OCI-LY3 (cell line): ENCODE measurements around the gene VAT1L.

ENCODE experiments used
- H2AFZ ChIP-seq: fragments of 200-600, 300-600 bp; shearing (Covaris generic); 2 replicates; pipeline ENCODE4 v1.6.0; 2014; ENCODE audit warnings: antibody characterized with exemption, low read depth, low read length
- H3K27ac ChIP-seq: fragments of 200-600, 300-600 bp; sonication (generic); 2 replicates; pipeline ENCODE4 v1.5.1; 2014; ENCODE audit warnings: mild to moderate bottlenecking, low read length, moderate library complexity, mixed read lengths
- H3K27me3 ChIP-seq: fragments of 200-600, 300-600 bp; sonication (generic); 2 replicates; pipeline ENCODE4 v1.6.1; 2014; ENCODE audit warnings: low read depth, low read length, mixed read lengths
- H3K36me3 ChIP-seq: fragments of 200-600, 300-600 bp; sonication (generic); replicated peaks from 2 replicates; pipeline ENCODE3; 2014; ENCODE audit warnings: low read depth, low read length, mixed read lengths
- H3K4me1 ChIP-seq: fragments of 300-600, 200-600 bp; sonication (generic); 2 replicates; pipeline ENCODE4 v1.6.1; 2014; ENCODE audit warnings: low read length, mixed read lengths
- H3K4me2 ChIP-seq: fragments of 200-600, 300-600 bp; sonication (generic); 2 replicates; pipeline ENCODE4 v1.6.1; 2014; ENCODE audit warnings: low read length, mixed read lengths
- H3K4me3 ChIP-seq: fragments of 300-600, 200-600 bp; sonication (generic); 2 replicates; pipeline ENCODE4 v1.5.1; 2014; ENCODE audit warnings: antibody characterized with exemption, mild to moderate bottlenecking, low read length, moderate library complexity
- H3K79me2 ChIP-seq: fragments of 300-600, 200-600 bp; shearing (Covaris generic); 2 replicates; pipeline ENCODE4 v1.6.1; 2014; ENCODE audit warnings: mild to moderate bottlenecking, low read length, mixed read lengths
- H3K9ac ChIP-seq: fragments of 300-600, 200-600 bp; shearing (Covaris generic); 2 replicates; pipeline ENCODE4 v1.6.0; 2014; ENCODE audit warnings: mild to moderate bottlenecking, low read length, moderate library complexity
- H3K9me3 ChIP-seq: fragments of 200-600, 300-600 bp; shearing (Covaris generic); 2 replicates; pipeline ENCODE4 v1.6.1; 2014; ENCODE audit warnings: low read length, mixed read lengths; ENCODE audit not compliant: insufficient read depth
- H4K20me1 ChIP-seq: fragments of 200-600, 300-600 bp; sonication (generic); 2 replicates; pipeline ENCODE4 v1.6.1; 2016; ENCODE audit warnings: low read length, mixed read lengths; ENCODE audit not compliant: insufficient read depth
- CTCF ChIP-seq: fragments of 200-600, 300-600 bp; sonication (generic); IDR thresholded peaks from 2 replicates; pipeline ENCODE4 v1.5.1; 2014; ENCODE audit warnings: antibody characterized with exemption, low read length, low read depth
- EZH2phosphoT487 ChIP-seq: fragments of 200-600 bp; shearing (Covaris generic); IDR thresholded peaks from 2 replicates; pipeline ENCODE4 v1.6.1; 2018; ENCODE audit warnings: antibody characterized with exemption, mixed run types, low read depth

VAT1L gene

GRCh38 chr16:77822661-77823060 lies 34.3 kb downstream of the VAT1L start:
- no peaks in the 10 kb centered on the region for H3K9me3 ChIP-seq
- no peak overlapping the region for H3K27ac ChIP-seq
- H3K9ac ChIP-seq, result no peak overlapping the region
- no peak overlapping the region for H2AFZ ChIP-seq
- no peak overlapping the region for H3K4me2 ChIP-seq
- H3K36me3 ChIP-seq, result no peaks in the 10 kb centered on the region
- no peak for TF ChIP-seq CTCF
- no peak overlapping the region for H3K4me3 ChIP-seq
- no peaks in the 10 kb centered on the region for H3K4me1 ChIP-seq
- H4K20me1 ChIP-seq, result no peaks in the 10 kb centered on the region
- no peaks in the 10 kb centered on the region for H3K79me2 ChIP-seq
- H3K27me3 ChIP-seq, result peaks cover 31% of the 10 kb centered on the region

- no peak overlapping the region for H3K9ac ChIP-seq
- H3K79me2 ChIP-seq, result no peaks in the 10 kb centered on the region
- H3K4me2 ChIP-seq, result no peak overlapping the region
- H3K9me3 ChIP-seq, result no peaks in the 10 kb centered on the region
- H3K36me3 ChIP-seq, result no peaks in the 10 kb centered on the region
- TF ChIP-seq EZH2phosphoT487, result no peak
- TF ChIP-seq CTCF, result no peak
- no peak overlapping the region for H3K27ac ChIP-seq
- H4K20me1 ChIP-seq, result no peaks in the 10 kb centered on the region
- H3K27me3 ChIP-seq, result peaks cover 27% of the 10 kb centered on the region
- H2AFZ ChIP-seq, result no peak overlapping the region
- no peaks in the 10 kb centered on the region for H3K4me1 ChIP-seq
- H3K4me3 ChIP-seq, result no peak overlapping the region
Measured at GRCh38 chr16:77823067-77823466, 34.7 kb downstream of the VAT1L start.

DNA sequence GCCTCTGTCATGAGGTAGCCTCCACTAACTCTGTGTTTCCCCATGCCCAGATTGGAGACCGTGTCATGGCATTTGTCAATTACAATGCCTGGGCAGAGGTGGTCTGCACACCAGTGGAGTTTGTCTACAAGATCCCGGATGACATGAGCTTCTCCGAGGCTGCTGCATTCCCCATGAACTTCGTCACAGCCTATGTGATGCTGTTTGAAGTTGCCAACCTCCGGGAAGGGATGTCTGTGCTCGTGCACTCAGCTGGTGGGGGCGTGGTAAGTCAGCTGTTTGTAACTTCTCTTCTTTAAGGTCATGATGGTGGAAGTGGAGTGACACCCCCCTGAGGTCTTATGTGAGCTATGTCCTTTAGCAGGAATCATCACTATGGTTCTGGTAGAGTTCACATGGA lies 36.8 kb downstream of the VAT1L start:
- Histone ChIP-seq H3K9me3 (no peaks in the 10 kb centered on the region), H3K4me1 (no peaks in the 10 kb centered on the region), H3K36me3 (no peaks in the 10 kb centered on the region), H3K9ac (no peak overlapping the region), H3K27me3 (peaks cover 29% of the 10 kb centered on the region), H3K4me3 (no peak overlapping the region), H3K4me2 (no peak overlapping the region), H2AFZ (no peak overlapping the region), H3K27ac (no peak overlapping the region), H3K79me2 (no peaks in the 10 kb centered on the region), H4K20me1 (no peaks in the 10 kb centered on the region)
- TF ChIP-seq EZH2phosphoT487 (no peak), CTCF (no peak)

GRCh38 chr16:77827032-77827431 lies 38.7 kb downstream of the VAT1L start:
- no peaks in the 10 kb centered on the region for H3K9me3 ChIP-seq
- H3K79me2 ChIP-seq, result no peaks in the 10 kb centered on the region
- H3K4me2 ChIP-seq, result no peak overlapping the region
- peaks cover 23% of the 10 kb centered on the region for H3K27me3 ChIP-seq
- H4K20me1 ChIP-seq, result no peaks in the 10 kb centered on the region
- no peaks in the 10 kb centered on the region for H3K4me1 ChIP-seq
- H2AFZ ChIP-seq, result no peak overlapping the region
- no peak overlapping the region for H3K9ac ChIP-seq
- H3K4me3 ChIP-seq, result no peak overlapping the region
- no peaks in the 10 kb centered on the region for H3K36me3 ChIP-seq
- no peak overlapping the region for H3K27ac ChIP-seq
- no peak for TF ChIP-seq EZH2phosphoT487
